Activated naive CD4-positive, alpha-beta T cell treated with anti-CD3 and anti-CD28 coated beads for 36 hours (primary cell): ENCODE measurements around the gene SMIM28. TPM values are rescaled to one million over a fixed set of nuclear protein-coding genes. Genes with fewer than 3 reads are reported as not detected.
A peak's percentile ranks its signal among the peaks of the same experiment; 100 is the strongest.

Experiments used
- CTCF ChIA-PET: fragments of 350-600 bp; sonication (Branson Sonifier 250); formaldehyde crosslinking; loops from one replicate; lab custom pipeline; 2021; ENCODE audit warnings: antibody characterized with exemption; lab: Charles Lee
- DNase-seq: peaks from one replicate; pipeline ENCODE4 v3.0.0-alpha.2; 2020
- H3K27ac Mint-ChIP-seq: one replicate; pipeline ENCODE4 v1.8.0; 2021; ENCODE audit warnings: mild to moderate bottlenecking, mixed read lengths
- H3K27me3 Mint-ChIP-seq: one replicate; pipeline ENCODE4 v1.8.0; 2021; ENCODE audit warnings: low read depth, mixed read lengths
- H3K36me3 Mint-ChIP-seq: one replicate; pipeline ENCODE4 v1.8.0; 2021; ENCODE audit warnings: low read depth, mixed read lengths
- H3K4me1 Mint-ChIP-seq: one replicate; pipeline ENCODE4 v1.8.0; 2021; ENCODE audit warnings: low read depth, mixed read lengths
- H3K4me3 Mint-ChIP-seq: one replicate; pipeline ENCODE4 v1.8.0; 2021; ENCODE audit warnings: mild to moderate bottlenecking, moderate library complexity, mixed read lengths
- H3K9me3 Mint-ChIP-seq: one replicate; pipeline ENCODE4 v1.8.0; 2021; ENCODE audit warnings: mixed read lengths
- intact Hi-C: fragments of 100-400 bp; cut with micrococcal nuclease; formaldehyde crosslinking; loops from one replicate; pipeline ENCODE4 v1.15.1; 2023
- total RNA-seq, 2 experiments: library from RNA; stranded (reverse); gene quantifications; one replicate each; pipeline ENCODE4 v1.2.3, GENCODE V29; 2021

Gene SMIM28
- total RNA-seq, 2 experiments from 2014 or later: not detected

- CTCF ChIA-PET: interaction anchor here (0.5 to 1.6 kb wide), 4 partner anchors 16 to 286 kb away, joined by 4 to 7 read pairs (median 4); no protein-coding TSS in a partner anchor
- H3K27ac Mint-ChIP-seq: no peak overlapping the region
- peaks cover 12% of the 10 kb centered on the region for H3K4me1 Mint-ChIP-seq
- DNase-seq: no peak
- H3K27me3 Mint-ChIP-seq: no peaks in the 10 kb centered on the region
- intact Hi-C loops: loop anchor here (2.0 to 10.0 kb wide), 4 partner anchors 113 to 427 kb away; no protein-coding TSS in a partner anchor
- peaks cover 6% of the 10 kb centered on the region for H3K36me3 Mint-ChIP-seq
- H3K9me3 Mint-ChIP-seq: no peaks in the 10 kb centered on the region
- H3K4me3 Mint-ChIP-seq: no peak overlapping the region
Measured at GRCh38 chr6:138401960-138402837, 24.5 kb downstream of the SMIM28 start.

- Mint-ChIP-seq H3K36me3 (peaks cover 9% of the 10 kb centered on the region), H3K4me3 (peak overlapping the region; percentile 79), H3K4me1 (peaks cover 15% of the 10 kb centered on the region), H3K27me3 (no peaks in the 10 kb centered on the region), H3K9me3 (no peaks in the 10 kb centered on the region), H3K27ac (peak overlapping the region; percentile 69)
- CTCF ChIA-PET: interaction anchor here (0.5 to 1.6 kb wide), 5 partner anchors 15 to 287 kb away, joined by 3 to 7 read pairs (median 4); no protein-coding TSS in a partner anchor
- no peak for DNase-seq
- intact Hi-C loops: loop anchor here (2.0 to 10.0 kb wide), 4 partner anchors 114 to 428 kb away; no protein-coding TSS in a partner anchor
Measured at GRCh38 chr6:138402838-138403187, 25.1 kb downstream of the SMIM28 start.

GRCh38 chr6:138403324-138403800 lies 25.7 kb downstream of the SMIM28 start:
- H3K27ac Mint-ChIP-seq: peak overlapping the region; percentile 69
- peak overlapping the region; percentile 79 for H3K4me3 Mint-ChIP-seq
- CTCF ChIA-PET: interaction anchor here (0.6 to 2.9 kb wide), 6 partner anchors 15 to 1636 kb away, joined by 3 to 10 read pairs (median 4); no protein-coding TSS in a partner anchor
- H3K4me1 Mint-ChIP-seq: peaks cover 15% of the 10 kb centered on the region
- intact Hi-C loops: loop anchor here (2.0 to 10.0 kb wide), 4 partner anchors 115 to 429 kb away; no protein-coding TSS in a partner anchor
- DNase-seq: peak; percentile 48
- peaks cover 12% of the 10 kb centered on the region for H3K36me3 Mint-ChIP-seq
- H3K27me3 Mint-ChIP-seq: no peaks in the 10 kb centered on the region
- no peaks in the 10 kb centered on the region for H3K9me3 Mint-ChIP-seq

GRCh38 chr6:138403801-138404665 lies 26.3 kb downstream of the SMIM28 start, which contains the start of gene HEBP2:
HEBP2 (plus strand) TSS chr6:138404223; CDS start chr6:138404496, 273 bp downstream.
- Mint-ChIP-seq H3K36me3 (peaks cover 16% of the 10 kb centered on the region), H3K27me3 (no peaks in the 10 kb centered on the region), H3K4me3 (peak within 1 kb of the TSS; percentile 81), H3K9me3 (no peaks in the 10 kb centered on the region), H3K27ac (peak within 1 kb of the TSS; percentile 77), H3K4me1 (peaks cover 15% of the 10 kb centered on the region)
- CTCF ChIA-PET: interaction anchor here (0.6 to 2.9 kb wide), 7 partner anchors 22 to 1637 kb away, joined by 3 to 10 read pairs (median 3); no protein-coding TSS in a partner anchor
- intact Hi-C loops: loop anchor here (1.0 to 10.0 kb wide), 10 partner anchors 32 to 429 kb away; partner anchors contain the start of genes ARFGEF3 and CCDC28A
- peak; percentile 98 for DNase-seq

DNA sequence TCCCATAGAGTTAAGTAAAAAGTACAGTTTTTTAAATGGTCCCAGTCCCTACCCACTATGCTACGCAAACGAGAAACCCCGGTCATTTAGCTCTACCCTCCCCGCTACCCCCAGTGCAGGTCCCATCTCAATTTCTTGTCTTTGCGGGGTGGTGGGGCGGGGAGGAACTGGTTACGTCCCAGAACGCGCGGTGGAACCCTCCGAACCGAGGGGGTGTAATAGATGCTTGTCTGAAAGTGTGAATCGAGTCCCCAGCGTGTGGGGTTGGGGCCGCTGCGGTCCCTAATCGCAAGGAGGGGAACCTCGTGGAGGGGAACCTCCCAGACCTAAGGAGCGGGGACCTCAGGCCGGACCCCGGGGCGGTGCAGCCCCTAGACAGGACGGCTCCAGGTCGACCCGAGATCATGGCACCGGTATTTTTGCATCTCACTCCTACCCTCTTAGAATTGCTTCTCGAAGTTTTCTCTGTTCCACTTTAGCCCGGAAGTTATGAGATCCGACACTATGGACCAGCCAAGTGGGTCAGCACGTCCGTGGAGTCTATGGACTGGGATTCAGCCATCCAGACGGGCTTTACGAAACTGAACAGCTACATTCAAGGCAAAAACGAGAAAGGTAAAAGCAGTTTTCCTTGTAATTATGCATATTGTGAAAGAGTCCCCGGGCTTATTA lies 27.1 kb downstream of the SMIM28 start:
- peak; percentile 40 for DNase-seq
- H3K27me3 Mint-ChIP-seq: no peaks in the 10 kb centered on the region
- H3K4me1 Mint-ChIP-seq: peaks cover 21% of the 10 kb centered on the region
- H3K36me3 Mint-ChIP-seq: peaks cover 23% of the 10 kb centered on the region
- no peaks in the 10 kb centered on the region for H3K9me3 Mint-ChIP-seq
- CTCF ChIA-PET: interaction anchor here (0.6 to 2.9 kb wide), 7 partner anchors 22 to 691 kb away, joined by 3 to 10 read pairs (median 3); no protein-coding TSS in a partner anchor
- peak overlapping the region; percentile 81 for H3K4me3 Mint-ChIP-seq
- peak overlapping the region; percentile 77 for H3K27ac Mint-ChIP-seq
- intact Hi-C loops: loop anchor here (1.0 to 10.0 kb wide), 9 partner anchors 33 to 430 kb away; partner anchors contain the start of genes ARFGEF3 and CCDC28A

DNA sequence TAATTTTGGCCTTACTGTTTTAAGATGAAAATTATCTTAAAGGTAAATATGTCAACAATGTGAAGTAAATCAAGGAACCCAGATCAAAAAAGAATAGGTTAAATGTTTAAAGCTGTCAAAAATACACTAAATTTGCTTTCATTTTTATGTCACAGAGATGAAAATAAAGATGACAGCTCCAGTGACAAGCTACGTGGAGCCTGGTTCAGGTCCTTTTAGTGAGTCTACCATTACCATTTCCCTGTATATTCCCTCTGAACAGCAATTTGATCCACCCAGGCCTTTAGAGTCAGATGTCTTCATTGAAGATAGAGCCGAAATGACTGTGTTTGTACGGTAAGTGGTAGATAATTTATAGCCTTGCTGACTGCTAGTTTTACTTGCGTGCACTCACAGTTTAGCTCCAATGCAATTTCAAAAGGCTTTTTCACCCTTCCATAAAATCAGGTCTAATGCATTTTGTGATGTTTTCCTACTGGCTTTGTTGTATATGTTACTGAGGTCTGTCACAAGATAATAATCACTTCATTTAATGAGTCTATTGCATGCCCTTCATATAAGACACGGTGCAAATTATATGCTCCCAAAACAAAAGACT lies 28.2 kb downstream of the SMIM28 start:
- no peak for DNase-seq
- no peaks in the 10 kb centered on the region for H3K27me3 Mint-ChIP-seq
- CTCF ChIA-PET: interaction anchor here (0.6 to 2.9 kb wide), 4 partner anchors 36 to 690 kb away, joined by 3 to 10 read pairs (median 4); no protein-coding TSS in a partner anchor
- H3K9me3 Mint-ChIP-seq: no peaks in the 10 kb centered on the region
- H3K27ac Mint-ChIP-seq: peak overlapping the region; percentile 26
- peaks cover 31% of the 10 kb centered on the region for H3K36me3 Mint-ChIP-seq
- peaks cover 30% of the 10 kb centered on the region for H3K4me1 Mint-ChIP-seq
- H3K4me3 Mint-ChIP-seq: peak overlapping the region; percentile 10
- intact Hi-C loops: loop anchor here (2.0 to 10.0 kb wide), 2 partner anchors 297 to 431 kb away; no protein-coding TSS in a partner anchor

GRCh38 chr6:138406443-138406842 lies 28.7 kb downstream of the SMIM28 start:
- Mint-ChIP-seq H3K4me1 (peaks cover 35% of the 10 kb centered on the region), H3K27ac (no peak overlapping the region), H3K36me3 (peaks cover 34% of the 10 kb centered on the region), H3K27me3 (no peaks in the 10 kb centered on the region), H3K9me3 (no peaks in the 10 kb centered on the region), H3K4me3 (no peak overlapping the region)
- CTCF ChIA-PET: interaction anchor here (2.9 kb wide), 1 partner anchor 290 kb away, joined by 10 read pairs; no protein-coding TSS in a partner anchor
- DNase-seq: peak; percentile 14
- intact Hi-C loops: loop anchor here (10.0 kb wide), 1 partner anchor 432 kb away; no protein-coding TSS in a partner anchor

DNA sequence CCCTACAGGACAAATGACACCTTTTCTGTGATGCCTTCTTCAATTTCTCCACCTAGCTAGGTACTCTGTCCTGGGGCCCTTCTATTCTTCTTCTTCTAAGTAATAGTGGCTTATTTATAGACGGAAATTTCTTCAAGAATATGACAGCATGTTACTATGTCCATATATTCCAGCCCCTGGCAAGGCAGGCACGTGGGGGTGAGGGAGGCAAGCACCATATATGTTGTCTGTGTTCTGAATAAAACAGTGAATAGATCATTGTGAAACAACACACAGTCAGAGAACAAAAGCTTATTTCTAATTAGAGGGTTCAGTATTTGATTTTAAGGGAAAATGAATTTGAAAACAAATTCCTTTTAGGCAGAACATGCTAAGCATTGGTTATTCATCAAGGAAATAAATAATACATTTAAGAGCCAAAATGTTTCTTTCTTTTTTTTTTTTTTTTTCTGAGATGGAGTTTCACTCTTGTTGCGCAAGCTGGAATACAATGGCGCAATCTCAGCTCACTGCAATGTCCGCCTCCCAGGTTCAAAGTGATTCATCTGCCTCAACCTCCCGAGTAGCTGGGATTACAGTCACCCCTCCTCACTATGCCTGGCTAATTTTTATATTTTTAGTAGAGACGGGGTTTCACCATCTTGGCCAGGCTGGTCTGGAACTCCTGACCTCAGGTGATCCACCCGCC lies 32.5 kb downstream of the SMIM28 start:
- H3K27me3 Mint-ChIP-seq: no peaks in the 10 kb centered on the region
- H3K4me3 Mint-ChIP-seq: no peak overlapping the region
- H3K27ac Mint-ChIP-seq: peak overlapping the region; percentile 84
- peaks cover 38% of the 10 kb centered on the region for H3K4me1 Mint-ChIP-seq
- peaks cover 55% of the 10 kb centered on the region for H3K36me3 Mint-ChIP-seq
- intact Hi-C loops: loop anchor here (5.0 to 10.0 kb wide), 3 partner anchors 465 to 617 kb away; partner anchors contain the start of gene ABRACL
- CTCF ChIA-PET: interaction anchor here (1.2 to 3.2 kb wide), 2 partner anchors 20 to 99 kb away, joined by 3 to 9 read pairs; no protein-coding TSS in a partner anchor
- no peaks in the 10 kb centered on the region for H3K9me3 Mint-ChIP-seq
- DNase-seq: no peak

DNA sequence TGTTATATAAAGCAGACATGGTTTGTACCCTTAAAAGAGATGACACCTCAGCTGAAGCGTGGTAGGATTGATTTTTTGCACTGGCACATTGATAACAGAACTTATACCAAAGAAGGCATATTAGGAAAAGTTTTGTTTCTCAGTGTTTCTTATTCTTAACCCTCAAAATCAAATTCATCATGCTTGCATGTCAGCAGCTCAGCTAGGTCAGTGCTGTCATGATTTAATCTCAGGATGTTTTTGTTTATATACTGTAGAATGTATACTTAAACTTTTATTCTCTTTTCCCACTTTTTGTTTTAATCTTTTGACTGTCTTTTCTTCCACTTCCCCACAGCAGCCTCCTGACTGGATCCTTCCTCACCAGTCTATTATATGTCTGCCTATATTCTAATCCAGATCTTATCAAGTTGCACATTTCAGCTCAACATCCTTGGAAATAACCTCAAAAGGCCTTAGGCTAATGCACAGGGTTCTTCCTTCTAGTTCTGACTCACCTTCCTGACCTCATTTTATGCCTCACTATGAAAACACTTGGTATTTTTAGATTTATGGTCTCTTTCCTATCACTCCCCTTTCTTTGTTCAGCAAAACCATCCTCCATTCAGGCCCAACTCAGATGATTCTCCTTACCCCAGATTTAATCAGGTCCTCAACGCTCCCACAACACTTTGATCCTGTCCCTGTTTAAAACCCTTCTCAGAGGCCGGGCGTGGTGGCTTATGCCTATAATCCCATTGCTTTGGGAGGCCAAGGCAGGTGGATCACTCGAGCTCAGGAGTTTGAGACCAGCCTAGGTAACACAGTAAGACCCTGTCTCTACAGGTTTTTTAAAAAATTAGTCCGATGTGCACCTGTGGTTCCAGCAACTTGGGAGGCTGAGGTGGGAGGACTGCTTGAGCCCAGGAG lies 33.5 kb downstream of the SMIM28 start:
- peaks cover 31% of the 10 kb centered on the region for H3K4me1 Mint-ChIP-seq
- peak overlapping the region; percentile 1 for H3K4me3 Mint-ChIP-seq
- CTCF ChIA-PET: interaction anchor here (1.2 to 3.2 kb wide), 2 partner anchors 19 to 98 kb away, joined by 3 to 9 read pairs; no protein-coding TSS in a partner anchor
- DNase-seq: peak; percentile 31
- H3K36me3 Mint-ChIP-seq: peaks cover 53% of the 10 kb centered on the region
- peak overlapping the region; percentile 84 for H3K27ac Mint-ChIP-seq
- no peaks in the 10 kb centered on the region for H3K9me3 Mint-ChIP-seq
- intact Hi-C loops: loop anchor here (1.0 to 10.0 kb wide), 5 partner anchors 182 to 712 kb away; partner anchors contain the start of gene ABRACL
- no peaks in the 10 kb centered on the region for H3K27me3 Mint-ChIP-seq
